H54 (cell line): Measurements from ENCODE around the gene AKAP7.

Experiments used
- DNase-seq: peaks from one replicate; pipeline ENCODE4 v3.0.0; 2011; ENCODE audit warnings: low spot score, mixed read lengths; ENCODE audit not compliant: insufficient read length
- FAIRE-seq: peaks from 3 replicates; lab custom pipeline; 2011; peaks lifted over from hg19 to GRCh38; lab: Jason Lieb, UNC
- POLR2A ChIP-seq: IDR thresholded peaks from 2 replicates; pipeline ENCODE4 v1.6.1; 2011; ENCODE audit warnings: low read depth, mild to moderate bottlenecking, low read length

Gene AKAP7

GRCh38 chr6:131156411-131156810, 21.1 kb downstream of the AKAP7 start:
- TF ChIP-seq POLR2A = no peak
- FAIRE-seq = no peak
- DNase-seq = no peak

- DNase-seq (peak; percentile 23), FAIRE-seq (peak; percentile 86)
- no peak for TF ChIP-seq POLR2A
Measured at GRCh38 chr6:131159578-131159977, 24.3 kb downstream of the AKAP7 start.

GRCh38 chr6:131160254-131160758, 25.0 kb downstream of the AKAP7 start:
- TF ChIP-seq POLR2A = no peak
- no peak for DNase-seq
- FAIRE-seq = no peak

GRCh38 chr6:131161987-131162386, 26.7 kb downstream of the AKAP7 start:
- no peak for TF ChIP-seq POLR2A
- DNase-seq = no peak
- no peak for FAIRE-seq

- DNase-seq = no peak
- no peak for TF ChIP-seq POLR2A
- no peak for FAIRE-seq
Measured at GRCh38 chr6:131163886-131164285, 28.6 kb downstream of the AKAP7 start.

- no peak for TF ChIP-seq POLR2A
- FAIRE-seq (no peak), DNase-seq (no peak)
Measured at GRCh38 chr6:131164506-131164905, 29.2 kb downstream of the AKAP7 start.

GRCh38 chr6:131167773-131168172, 32.5 kb downstream of the AKAP7 start:
- FAIRE-seq = no peak
- no peak for DNase-seq
- TF ChIP-seq POLR2A = no peak

- DNase-seq = no peak
- FAIRE-seq = no peak
- TF ChIP-seq POLR2A = no peak
Measured at GRCh38 chr6:131169613-131170012, 34.3 kb downstream of the AKAP7 start.

GRCh38 chr6:131172222-131172621, 37.0 kb downstream of the AKAP7 start:
- TF ChIP-seq POLR2A = no peak
- DNase-seq = no peak
- no peak for FAIRE-seq

- DNase-seq = no peak
- TF ChIP-seq POLR2A = no peak
- FAIRE-seq = no peak
Measured at GRCh38 chr6:131173680-131174079, 38.4 kb downstream of the AKAP7 start.

GRCh38 chr6:131175564-131175963, 40.3 kb downstream of the AKAP7 start:
- DNase-seq (no peak), FAIRE-seq (no peak)
- no peak for TF ChIP-seq POLR2A

GRCh38 chr6:131177996-131178395, 42.7 kb downstream of the AKAP7 start:
- DNase-seq (no peak), FAIRE-seq (no peak)
- no peak for TF ChIP-seq POLR2A

- FAIRE-seq (no peak), DNase-seq (no peak)
- TF ChIP-seq POLR2A = no peak
Measured at GRCh38 chr6:131182991-131183425, 47.7 kb downstream of the AKAP7 start.

GRCh38 chr6:131183427-131184095, 48.3 kb downstream of the AKAP7 start:
- TF ChIP-seq POLR2A = no peak
- DNase-seq (no peak), FAIRE-seq (no peak)

- no peak for TF ChIP-seq POLR2A
- DNase-seq = no peak
- FAIRE-seq = no peak
Measured at GRCh38 chr6:131191590-131191989, 56.3 kb downstream of the AKAP7 start.
